H1 (cell line): ENCODE measurements around the gene PRR5L. TPM values are rescaled to one million over a fixed set of nuclear protein-coding genes. Genes with fewer than 3 reads are reported as not detected.

ENCODE experiments used
- CTCF ChIA-PET: fragments of 300-600 bp; sonication (Branson Sonifier 250); formaldehyde crosslinking; loops from one replicate; lab custom pipeline; 2021; ENCODE audit not compliant: partially characterized antibody; lab: Charles Lee
- POLR2A ChIA-PET: fragments of 300-600 bp; sonication (Branson Sonifier 250); formaldehyde crosslinking; loops from one replicate; lab custom pipeline; 2021; ENCODE audit warnings: inconsistent platforms; ENCODE audit not compliant: partially characterized antibody; lab: Charles Lee
- DNase-seq, 2 experiments: peaks; one replicate each; pipeline versions ENCODE4 v3.0.0 to v3.0.0-alpha.2; 2010 to 2022; ENCODE audit warnings: low spot score in 2 of 2, low read depth in 1 of 2, mixed read lengths in 1 of 2
- FAIRE-seq: peaks from 2 replicates; lab custom pipeline; 2011; peaks lifted over from hg19 to GRCh38; lab: Jason Lieb, UNC
- H2AFZ ChIP-seq: 2 replicates; pipeline ENCODE4 v1.8.1; 2012; ENCODE audit warnings: low read length, inconsistent platforms
- H2AK5ac ChIP-seq: 2 replicates; pipeline ENCODE4 v1.6.1; 2013; ENCODE audit warnings: low read depth, low read length
- H2BK120ac ChIP-seq: replicated peaks from 2 replicates; pipeline ENCODE3; 2013; ENCODE audit warnings: low read depth, low read length, inconsistent platforms
- H2BK12ac ChIP-seq: 2 replicates; pipeline ENCODE4 v1.6.1; 2013; ENCODE audit warnings: low read depth, low read length
- H2BK15ac ChIP-seq: 2 replicates; pipeline ENCODE4 v1.6.1; 2013; ENCODE audit warnings: low read length
- H2BK20ac ChIP-seq: 2 replicates; pipeline ENCODE4 v1.6.1; 2013; ENCODE audit warnings: low read length
- H2BK5ac ChIP-seq: 2 replicates; pipeline ENCODE4 v1.6.1; 2013; ENCODE audit warnings: low read depth, low read length
- H3K14ac ChIP-seq: 2 replicates; pipeline ENCODE4 v1.6.1; 2013; ENCODE audit warnings: inconsistent platforms; ENCODE audit not compliant: insufficient read length
- H3K18ac ChIP-seq: 2 replicates; pipeline ENCODE4 v1.6.1; 2013; ENCODE audit warnings: low read length; ENCODE audit errors: extremely low read depth
- H3K23ac ChIP-seq: 2 replicates; pipeline ENCODE4 v1.6.1; 2013; ENCODE audit warnings: inconsistent platforms; ENCODE audit not compliant: insufficient read length
- H3K23me2 ChIP-seq: 2 replicates; pipeline ENCODE4 v1.6.1; 2013; ENCODE audit warnings: low read depth, low read length
- H3K27ac ChIP-seq: 2 replicates; pipeline ENCODE4 v1.6.1; 2011; ENCODE audit warnings: low read depth, low read length, inconsistent platforms
- H3K27me3 ChIP-seq, 4 experiments: replicated peaks in 1 of 4; 1 replicate in 1 of 4; 2 replicates in 3 of 4; pipeline versions ENCODE4 v1.6.1 to v1.8.1; 2011 to 2013; ENCODE audit warnings: low read length in 3 of 4, mild to moderate bottlenecking in 3 of 4, inconsistent platforms in 2 of 4, mixed read lengths in 2 of 4, moderate library complexity in 1 of 4; ENCODE audit not compliant: control insufficient read depth in 3 of 4, insufficient read depth in 3 of 4; ENCODE audit errors: extremely low read depth in 1 of 4
- H3K36me3 ChIP-seq, 4 experiments: 2 replicates each; pipeline versions ENCODE4 v1.6.1 to v1.8.1; 2011 to 2013; ENCODE audit warnings: mild to moderate bottlenecking in 4 of 4, low read length in 3 of 4, moderate library complexity in 2 of 4, control low read depth in 1 of 4, inconsistent platforms in 1 of 4; ENCODE audit not compliant: insufficient read depth in 4 of 4, control insufficient read depth in 2 of 4
- H3K4ac ChIP-seq: replicated peaks from 2 replicates; pipeline ENCODE3; 2013; ENCODE audit warnings: low read length, low read depth, mixed read lengths, inconsistent platforms; ENCODE audit not compliant: insufficient read length
- H3K4me1 ChIP-seq, 4 experiments: replicated peaks in 1 of 4; 1 replicate in 1 of 4; 2 replicates in 3 of 4; pipeline versions ENCODE4 v1.6.1 to v1.8.1; 2011 to 2013; ENCODE audit warnings: low read length in 3 of 4, inconsistent platforms in 2 of 4, mixed read lengths in 1 of 4; ENCODE audit not compliant: insufficient read depth in 4 of 4, control insufficient read depth in 3 of 4
- H3K4me2 ChIP-seq, 2 experiments: 2 replicates each; pipeline versions ENCODE4 v1.6.1 to v1.8.1; 2011 to 2013; ENCODE audit warnings: low read depth in 2 of 2, low read length in 2 of 2, control low read depth in 1 of 2, inconsistent platforms in 1 of 2, mild to moderate bottlenecking in 1 of 2; ENCODE audit not compliant: insufficient read depth in 1 of 2
- H3K4me3 ChIP-seq, 4 experiments: fragments of 200-600, 300-600 bp in 1 of 4; sonication (generic), shearing (Covaris generic), sonication (Bioruptor Twin) in 1 of 4; 2 replicates each; pipeline versions ENCODE4 v1.5.1 to v1.8.1; 2011 to 2016; ENCODE audit warnings: low read length in 4 of 4, low read depth in 3 of 4, control low read depth in 2 of 4, inconsistent platforms in 2 of 4, mild to moderate bottlenecking in 2 of 4, mixed read lengths in 1 of 4, moderate library complexity in 1 of 4; ENCODE audit not compliant: insufficient read depth in 2 of 4; ENCODE audit errors: extremely low read depth in 1 of 4
- H3K56ac ChIP-seq: replicated peaks from 2 replicates; pipeline ENCODE3; 2013; ENCODE audit warnings: low read depth, mild to moderate bottlenecking, mixed read lengths, low read length, inconsistent platforms; ENCODE audit not compliant: insufficient read length
- H3K79me1 ChIP-seq: 2 replicates; pipeline ENCODE4 v1.6.1; 2013; ENCODE audit warnings: low read depth, low read length, control low read depth
- H3K79me2 ChIP-seq, 2 experiments: 2 replicates each; pipeline versions ENCODE4 v1.6.1 to v1.8.1; 2012 to 2013; ENCODE audit warnings: low read length in 2 of 2, mild to moderate bottlenecking in 2 of 2, inconsistent platforms in 1 of 2; ENCODE audit not compliant: insufficient read depth in 2 of 2, control insufficient read depth in 1 of 2
- H3K9ac ChIP-seq, 4 experiments: replicated peaks in 1 of 4; 1 replicate in 1 of 4; 2 replicates in 3 of 4; pipeline versions ENCODE4 v1.6.1 to v1.8.1; 2011 to 2013; ENCODE audit warnings: low read depth in 3 of 4, low read length in 3 of 4, control low read depth in 2 of 4, mild to moderate bottlenecking in 2 of 4, moderate library complexity in 2 of 4, inconsistent platforms in 1 of 4; ENCODE audit errors: extremely low read depth in 1 of 4
- H3K9me3 ChIP-seq, 2 experiments: 2 replicates each; pipeline versions ENCODE4 v1.6.1 to v1.8.1; 2012 to 2013; ENCODE audit warnings: mild to moderate bottlenecking in 2 of 2, moderate library complexity in 2 of 2, control low read depth in 1 of 2, inconsistent platforms in 1 of 2, low read depth in 1 of 2, low read length in 1 of 2, mixed read lengths in 1 of 2; ENCODE audit not compliant: insufficient read depth in 2 of 2
- H4K20me1 ChIP-seq, 2 experiments: replicated peaks in 1 of 2; 2 replicates each; pipeline versions ENCODE3 to v1.8.1; 2011 to 2013; ENCODE audit warnings: inconsistent platforms in 2 of 2, low read length in 2 of 2, mild to moderate bottlenecking in 1 of 2; ENCODE audit not compliant: insufficient read depth in 2 of 2, control insufficient read depth in 1 of 2
- H4K5ac ChIP-seq: 2 replicates; pipeline ENCODE4 v1.6.1; 2013; ENCODE audit warnings: low read length, low read depth, mixed read lengths, inconsistent platforms; ENCODE audit not compliant: insufficient read length
- H4K8ac ChIP-seq: 2 replicates; pipeline ENCODE4 v1.8.0; 2013; ENCODE audit warnings: mild to moderate bottlenecking, moderate library complexity, low read length, inconsistent platforms; ENCODE audit not compliant: insufficient read depth; ENCODE audit errors: extremely low read depth
- H4K91ac ChIP-seq: replicated peaks from 2 replicates; pipeline ENCODE3; 2013; ENCODE audit warnings: low read length, mixed read lengths, inconsistent platforms; ENCODE audit not compliant: insufficient read length
- POLR2AphosphoS5 ChIP-seq: IDR thresholded peaks from 2 replicates; pipeline ENCODE4 v1.6.1; 2011; ENCODE audit warnings: low read depth, low read length
- USF2 ChIP-seq: IDR thresholded peaks from 2 replicates; pipeline ENCODE4 v1.6.1; 2011; ENCODE audit warnings: low read length, improper control_type of control experiment
- WGBS, 2 experiments: shearing (Covaris generic) in 1 of 2; methylation state at CpG; one replicate each; pipeline versions ENCODE4 v1.1.6 to v1.1.7; 2013 to 2015; ENCODE audit warnings: low lambda C conversion rate in 2 of 2, mixed read lengths in 2 of 2, inconsistent platforms in 1 of 2, low coverage in 1 of 2, missing lambda C conversion rate in 1 of 2; ENCODE audit not compliant: insufficient replicate concordance in 2 of 2, insufficient coverage in 1 of 2, insufficient read length in 1 of 2; ENCODE audit errors: extremely low coverage in 1 of 2, missing lambda C conversion rate in 1 of 2; 5-methylcytosine and 5-hydroxymethylcytosine counted together
- polyA plus RNA-seq, 7 experiments: library from polyadenylated mRNA; depleted of rRNA in 3 of 7; stranded (reverse) in 5 of 7; unstranded in 2 of 7; fragments of >200 nt in 5 of 7; fragments of 200-250 nt in 2 of 7; gene quantifications; 1 replicate in 5 of 7; 2 replicates in 1 of 7; 4 replicates in 1 of 7; pipeline versions ENCODE4 v1.2.1 to v1.2.3, GENCODE V29; 2011 to 2013; ENCODE audit warnings: missing spikeins in 2 of 7, mixed read lengths in 2 of 7
- total RNA-seq: library from RNA; stranded (reverse); fragmentation: NEBNext Ultra II Directional; extraction: Animal tissue kit (Norgen Biotek cat#: 25700); gene quantifications from 2 replicates; pipeline ENCODE4 v1.2.1, GENCODE V29; 2021

The PRR5L gene
- total and polyA plus RNA-seq, 2 of the 8 experiments (the other 6 are each of a cell fraction or from before 2014, with no cell fraction given), result 6.6 to 10.1 TPM

DNA sequence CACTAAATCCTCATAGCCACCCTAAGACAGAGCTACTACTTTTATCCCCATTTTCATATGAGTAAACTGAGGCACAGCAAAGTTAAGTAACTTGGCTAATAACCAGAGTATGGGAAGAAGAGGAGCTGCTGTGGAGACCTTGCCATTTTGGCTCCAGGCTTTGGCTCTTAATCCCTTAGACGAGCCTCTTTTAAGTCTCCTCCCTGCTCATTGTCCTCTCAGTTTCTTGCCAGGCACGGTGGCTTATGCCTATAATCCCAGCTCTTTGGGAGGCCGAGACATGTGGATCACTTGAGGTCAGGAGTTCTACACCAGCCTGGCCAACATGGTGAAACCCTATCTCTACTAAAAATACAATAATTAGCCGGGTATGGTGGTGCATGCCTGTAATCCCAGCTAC lies 78.6 kb downstream of the PRR5L start:
- Histone ChIP-seq H3K14ac (no peak overlapping the region), H3K23ac (no peak overlapping the region), H4K8ac (no peak overlapping the region), H4K20me1 (no peaks in the 10 kb centered on the region), H2AK5ac (no peak overlapping the region), H3K79me1 (no peaks in the 10 kb centered on the region), H3K56ac (no peak overlapping the region), H3K36me3 (no peaks in the 10 kb centered on the region), H2BK12ac (no peak overlapping the region), H3K79me2 (no peaks in the 10 kb centered on the region), H2BK120ac (no peak overlapping the region), H3K4me1 (peaks cover 0 to 3% (median 1%) of the 10 kb centered on the region in 4 experiments; a peak in 1 of 7 replicates), H3K18ac (no peak overlapping the region), H3K27ac (no peak overlapping the region), H2BK20ac (no peak overlapping the region), H3K9ac (no peak overlapping the region), H4K91ac (no peak overlapping the region), H3K4me3 (no peak overlapping the region), H3K27me3 (peaks cover 4 to 23% (median 17%) of the 10 kb centered on the region in 4 experiments), H2BK15ac (no peak overlapping the region), H4K5ac (no peak overlapping the region), H2BK5ac (no peak overlapping the region), H3K9me3 (no peaks in the 10 kb centered on the region), H3K23me2 (peaks cover 10% of the 10 kb centered on the region), H2AFZ (no peak overlapping the region), H3K4ac (no peak overlapping the region), H3K4me2 (no peak overlapping the region)
- no peak for FAIRE-seq
- no peak for DNase-seq
- CTCF ChIA-PET, result interaction anchor here (0.7 to 4.4 kb wide), 7 partner anchors 10 to 340 kb away, joined by 3 to 33 read pairs (median 5); no protein-coding TSS in a partner anchor
- TF ChIP-seq POLR2AphosphoS5, result no peak
- no peak for TF ChIP-seq USF2
- POLR2A ChIA-PET, result interaction anchor here (2.6 kb wide), 1 partner anchor 10 kb away, joined by 17 read pairs; no protein-coding TSS in a partner anchor
- 71% methylated on average over 4 of the region's 4 CpGs; no CpG with 5 or more reads in 1 of the 2 experiments for WGBS, 2 experiments
